Ascending aorta (tissue), 2 donors: Measurements from ENCODE around the gene PKN3. TPM values are rescaled to one million over a fixed set of nuclear protein-coding genes. Genes with fewer than 3 reads are reported as not detected.

Source experiments
- DNase-seq, 2 donors: peaks; one replicate each; pipeline ENCODE4 v3.0.0-alpha.2; 2019; ENCODE audit warnings: low spot score in 2 of 2
- H3K27ac ChIP-seq, 2 donors: fragments of 200-600 bp; sonication (generic); one replicate each; pipeline ENCODE4 v1.5.1; 2016 to 2017; ENCODE audit warnings: mild to moderate bottlenecking in 1 of 2
- H3K27me3 ChIP-seq: fragments of 200-600 bp; sonication (generic); one replicate; pipeline ENCODE4 v1.5.1; 2017
- H3K36me3 ChIP-seq, 2 donors: fragments of 200-600 bp; sonication (generic); one replicate each; pipeline ENCODE4 v1.5.1; 2016
- H3K4me1 ChIP-seq, 2 donors: fragments of 200-600 bp; sonication (generic); one replicate each; pipeline ENCODE4 v1.5.1; 2016 to 2017; ENCODE audit warnings: mild to moderate bottlenecking in 1 of 2
- H3K4me3 ChIP-seq, 2 donors: fragments of 200-600 bp; sonication (generic); one replicate each; pipeline ENCODE4 v1.5.1; 2016 to 2017; ENCODE audit warnings: mild to moderate bottlenecking in 1 of 2
- H3K9me3 ChIP-seq, 2 donors: fragments of 200-600 bp; sonication (generic); one replicate each; pipeline ENCODE4 v1.5.1; 2016
- CTCF ChIP-seq, 3 experiments: fragments of 200-600 bp in 2 of 3; fragments of 450-650 bp in 1 of 3; sonication (generic) in 2 of 3; IDR thresholded peaks; one replicate each; pipeline ENCODE4 v1.5.1; 2016 to 2019; ENCODE audit warnings: antibody characterized with exemption in 3 of 3, mild to moderate bottlenecking in 1 of 3, moderate library complexity in 1 of 3
- intact Hi-C: fragments of 100-400 bp; cut with DNase I; formaldehyde crosslinking; loops from one replicate; pipeline ENCODE4 v1.15.1; 2023
- total RNA-seq: library from RNA; depleted of rRNA; stranded (reverse); fragments of >200 nt; gene quantifications from one replicate; pipeline ENCODE4 v1.1.0, GENCODE V29; 2016

Gene PKN3
- total RNA-seq, 1 donor from 2014 or later, result 28.8 TPM

DNA sequence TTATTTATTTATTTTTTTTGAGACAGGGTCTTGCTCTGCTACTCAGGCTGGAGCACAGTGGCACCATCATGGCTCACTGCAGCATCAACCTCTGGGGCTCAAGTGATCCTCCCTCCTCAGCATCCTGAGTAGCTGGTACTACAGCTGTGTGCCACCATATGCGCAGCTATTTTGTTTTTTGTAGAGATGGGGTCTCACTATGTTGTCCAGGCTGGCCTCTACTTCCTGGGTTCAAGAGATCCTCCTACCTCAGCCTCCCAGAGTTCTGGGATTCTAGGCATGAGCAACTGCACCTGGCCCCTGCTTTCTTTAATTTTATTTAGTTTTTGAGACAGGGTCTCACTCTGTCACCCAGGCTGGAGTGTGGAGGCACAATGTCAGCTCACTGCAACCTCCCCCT is 41.1 kb downstream of the PKN3 start:
- intact Hi-C loops, result no loop called here
- Histone ChIP-seq H3K4me3 (no peak overlapping the region), H3K27ac (no peak overlapping the region), H3K9me3 (no peaks in the 10 kb centered on the region), H3K4me1 (no peaks in the 10 kb centered on the region), H3K36me3 (peaks cover 36 to 71% of the 10 kb centered on the region in 2 donors), H3K27me3 (no peaks in the 10 kb centered on the region)
- DNase-seq, result no peak
- no peak for TF ChIP-seq CTCF (IDR thresholded peaks at IDR 0.05)

- Histone ChIP-seq H3K36me3 (peaks cover 28 to 57% of the 10 kb centered on the region in 2 donors), H3K27me3 (no peaks in the 10 kb centered on the region), H3K9me3 (no peaks in the 10 kb centered on the region), H3K4me1 (no peaks in the 10 kb centered on the region), H3K4me3 (no peak overlapping the region), H3K27ac (no peak overlapping the region)
- TF ChIP-seq CTCF (IDR thresholded peaks at IDR 0.05), result no peak
- no peak for DNase-seq
- intact Hi-C loops, result no loop called here
Measured at GRCh38 chr9:128747241-128747640, 44.9 kb downstream of the PKN3 start.

GRCh38 chr9:128750926-128751595 is 48.8 kb downstream of the PKN3 start:
- Histone ChIP-seq H3K9me3 (no peaks in the 10 kb centered on the region), H3K36me3 (peaks cover 49 to 75% of the 10 kb centered on the region in 2 donors), H3K27me3 (no peaks in the 10 kb centered on the region), H3K4me1 (no peaks in the 10 kb centered on the region), H3K4me3 (no peak overlapping the region), H3K27ac (no peak overlapping the region)
- no peak for DNase-seq
- no peak for TF ChIP-seq CTCF (IDR thresholded peaks at IDR 0.05)
- intact Hi-C loops, result no loop called here

- DNase-seq, result no peak
- TF ChIP-seq CTCF (IDR thresholded peaks at IDR 0.05), result no peak
- intact Hi-C loops, result no loop called here
- no peak overlapping the region for H3K27ac ChIP-seq
- H3K4me3 ChIP-seq, result no peak overlapping the region
- peaks cover 44 to 51% of the 10 kb centered on the region in 2 donors for H3K36me3 ChIP-seq
- no peaks in the 10 kb centered on the region for H3K27me3 ChIP-seq
- H3K9me3 ChIP-seq, result no peaks in the 10 kb centered on the region
- H3K4me1 ChIP-seq, result no peaks in the 10 kb centered on the region
Measured at GRCh38 chr9:128753627-128754026, 51.3 kb downstream of the PKN3 start.

DNA sequence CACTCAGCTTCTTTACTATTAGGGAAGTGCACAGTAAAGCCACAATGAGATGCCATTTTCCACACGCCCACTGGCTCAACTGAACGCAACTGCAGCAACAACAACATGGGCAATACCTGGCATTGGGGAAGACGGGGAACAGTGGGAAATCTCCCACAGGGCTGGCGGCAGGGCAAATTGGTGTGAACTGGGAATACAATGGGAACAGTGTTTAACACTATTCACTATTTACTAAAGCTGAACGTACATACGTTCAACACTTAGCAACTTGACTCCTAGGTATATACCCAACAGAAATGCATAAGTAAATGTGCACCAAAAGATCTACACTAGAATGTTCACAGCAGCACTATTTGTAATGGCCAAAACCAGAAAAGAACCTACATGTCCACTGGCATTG is 55.3 kb downstream of the PKN3 start:
- intact Hi-C loops, result no loop called here
- no peak for TF ChIP-seq CTCF (IDR thresholded peaks at IDR 0.05)
- no peak for DNase-seq

More for the DNA sequence above, 55.3 kb downstream of the PKN3 start:
- Histone ChIP-seq H3K4me1 (no peaks in the 10 kb centered on the region), H3K9me3 (no peaks in the 10 kb centered on the region), H3K27me3 (no peaks in the 10 kb centered on the region), H3K4me3 (no peak overlapping the region), H3K27ac (no peak overlapping the region), H3K36me3 (peaks cover 17 to 25% of the 10 kb centered on the region in 2 donors)
